Hepatocyte (in vitro differentiated cells): ENCODE results near the gene TNFRSF6B. TPM values are rescaled to one million over a fixed set of nuclear protein-coding genes. Genes with fewer than 3 reads are reported as not detected.

Source experiments
- DNase-seq: peaks from one replicate; pipeline ENCODE4 v3.0.0-alpha.2; 2016; ENCODE audit warnings: low spot score
- H2AFZ ChIP-seq: fragments of 200-600 bp; sonication (generic); 2 replicates; pipeline ENCODE4 v1.6.0; 2016; ENCODE audit warnings: antibody characterized with exemption, mild to moderate bottlenecking
- H3K27ac ChIP-seq: fragments of 200-600 bp; sonication (generic); 2 replicates; pipeline ENCODE4 v1.5.1; 2016; ENCODE audit warnings: mild to moderate bottlenecking
- H3K27me3 ChIP-seq: fragments of 200-600 bp; sonication (generic); 2 replicates; pipeline ENCODE4 v1.6.1; 2016
- H3K36me3 ChIP-seq: fragments of 200-600 bp; sonication (generic); replicated peaks from 2 replicates; pipeline ENCODE4 v1.5.1; 2016; ENCODE audit warnings: low read depth; ENCODE audit not compliant: insufficient read depth
- H3K4me1 ChIP-seq: fragments of 200-600 bp; sonication (generic); 2 replicates; pipeline ENCODE4 v1.5.1; 2016; ENCODE audit warnings: mild to moderate bottlenecking, moderate library complexity; ENCODE audit not compliant: insufficient read depth
- H3K4me2 ChIP-seq: fragments of 200-600 bp; sonication (generic); 2 replicates; pipeline ENCODE4 v1.6.0; 2016
- H3K4me3 ChIP-seq: fragments of 200-600 bp; sonication (generic); 2 replicates; pipeline ENCODE4 v1.5.1; 2016; ENCODE audit warnings: mild to moderate bottlenecking
- H3K79me2 ChIP-seq: fragments of 200-600 bp; sonication (generic); 2 replicates; pipeline ENCODE4 v1.6.0; 2017; ENCODE audit warnings: mild to moderate bottlenecking
- H3K9me2 ChIP-seq: fragments of 200-600 bp; sonication (generic); replicated peaks from 2 replicates; pipeline ENCODE4 v1.6.0; 2017; ENCODE audit warnings: mild to moderate bottlenecking; ENCODE audit not compliant: insufficient read depth
- H3K9me3 ChIP-seq: fragments of 200-600 bp; sonication (generic); 2 replicates; pipeline ENCODE4 v1.5.1; 2016; ENCODE audit warnings: low read depth, mild to moderate bottlenecking
- H4K20me1 ChIP-seq: fragments of 200-600 bp; sonication (generic); 2 replicates; pipeline ENCODE4 v1.6.0; 2016; ENCODE audit warnings: mild to moderate bottlenecking; ENCODE audit not compliant: insufficient read depth, poor library complexity, severe bottlenecking
- EZH2 ChIP-seq: fragments of 200-600 bp; sonication (generic); IDR thresholded peaks from 2 replicates; pipeline ENCODE4 v1.6.1; 2016; ENCODE audit warnings: antibody characterized with exemption, mild to moderate bottlenecking, borderline replicate concordance
- EZH2phosphoT487 ChIP-seq: fragments of 200-600 bp; sonication (generic); IDR thresholded peaks from one replicate; pipeline ENCODE4 v1.6.1; 2018; ENCODE audit warnings: antibody characterized with exemption, mild to moderate bottlenecking, low read depth, moderate library complexity; ENCODE audit not compliant: unreplicated experiment, severe bottlenecking
- WGBS: methylation state at CpG from one replicate; pipeline ENCODE4 v1.1.6; 2016; ENCODE audit warnings: low lambda C conversion rate; ENCODE audit errors: missing lambda C conversion rate; 5-methylcytosine and 5-hydroxymethylcytosine counted together
- polyA plus RNA-seq: library from polyadenylated mRNA; unstranded; fragments of >200 nt; fragmentation: Nextera tagmentation; extraction: Ambion mirVana; gene quantifications from 2 replicates; pipeline ENCODE4 v1.2.1, GENCODE V29; 2016
- total RNA-seq: library from RNA; depleted of rRNA; stranded (reverse); fragments of >200 nt; gene quantifications from 2 replicates; pipeline ENCODE4 v1.2.3, GENCODE V29; 2014
- TF ChIP-seq, protein P1 (sequence below): fragments of 200-600 bp; sonication (generic); IDR thresholded peaks from 2 replicates; pipeline ENCODE4 v1.5.1; 2016; ENCODE audit warnings: antibody characterized with exemption, mild to moderate bottlenecking; ENCODE audit not compliant: poor library complexity

The TNFRSF6B gene
- total and polyA plus RNA-seq, 2 experiments from 2014 or later: 0.97 to 4.2 TPM

DNA sequence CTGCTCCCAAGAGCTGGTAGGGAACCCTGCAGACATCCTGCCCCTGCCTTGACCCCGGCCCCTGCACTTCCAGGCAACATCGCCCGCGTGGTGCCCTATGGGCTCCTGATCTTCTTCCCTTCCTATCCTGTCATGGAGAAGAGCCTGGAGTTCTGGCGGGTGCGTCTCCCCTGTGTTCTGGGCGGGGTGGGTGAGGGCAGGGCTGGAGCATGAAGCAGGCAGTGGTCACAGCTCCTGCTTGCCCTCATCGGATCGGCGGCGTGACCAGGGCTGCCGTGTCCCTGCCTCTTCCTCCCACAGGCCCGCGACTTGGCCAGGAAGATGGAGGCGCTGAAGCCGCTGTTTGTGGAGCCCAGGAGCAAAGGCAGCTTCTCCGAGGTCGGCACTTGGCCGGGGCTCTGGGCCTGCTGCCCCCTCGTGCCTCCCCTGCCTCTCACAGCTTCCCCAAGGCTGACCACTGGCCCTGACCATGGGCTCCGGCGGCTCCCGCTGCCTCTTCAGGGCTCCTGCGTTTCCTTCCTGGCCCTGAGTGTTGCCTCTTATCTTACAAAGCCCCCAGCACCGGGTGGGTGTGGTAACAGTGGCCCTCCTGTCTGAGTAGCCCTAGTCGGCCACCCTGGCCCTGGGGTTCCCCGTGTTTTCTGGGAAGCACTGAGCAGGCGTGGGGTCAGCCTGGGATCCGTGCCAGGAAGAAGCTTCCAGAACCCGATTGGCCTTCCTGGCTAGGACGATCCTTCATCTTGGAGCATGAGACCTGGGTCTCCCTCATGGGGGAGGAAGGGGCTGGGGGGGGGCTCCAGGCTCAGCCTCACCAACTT, 8.0 kb upstream of the TNFRSF6B start:
- DNase-seq: no peak
- Histone ChIP-seq H4K20me1 (no peaks in the 10 kb centered on the region), H3K9me2 (no peaks in the 10 kb centered on the region), H2AFZ (no peak overlapping the region), H3K9me3 (no peaks in the 10 kb centered on the region), H3K4me2 (no peak overlapping the region), H3K4me1 (no peaks in the 10 kb centered on the region), H3K36me3 (no peaks in the 10 kb centered on the region), H3K4me3 (no peak overlapping the region), H3K27me3 (no peaks in the 10 kb centered on the region), H3K79me2 (no peaks in the 10 kb centered on the region), H3K27ac (no peak overlapping the region)
- WGBS: 93% methylated on average over 31 of the region's 31 CpGs
- TF ChIP-seq, protein P1, sequence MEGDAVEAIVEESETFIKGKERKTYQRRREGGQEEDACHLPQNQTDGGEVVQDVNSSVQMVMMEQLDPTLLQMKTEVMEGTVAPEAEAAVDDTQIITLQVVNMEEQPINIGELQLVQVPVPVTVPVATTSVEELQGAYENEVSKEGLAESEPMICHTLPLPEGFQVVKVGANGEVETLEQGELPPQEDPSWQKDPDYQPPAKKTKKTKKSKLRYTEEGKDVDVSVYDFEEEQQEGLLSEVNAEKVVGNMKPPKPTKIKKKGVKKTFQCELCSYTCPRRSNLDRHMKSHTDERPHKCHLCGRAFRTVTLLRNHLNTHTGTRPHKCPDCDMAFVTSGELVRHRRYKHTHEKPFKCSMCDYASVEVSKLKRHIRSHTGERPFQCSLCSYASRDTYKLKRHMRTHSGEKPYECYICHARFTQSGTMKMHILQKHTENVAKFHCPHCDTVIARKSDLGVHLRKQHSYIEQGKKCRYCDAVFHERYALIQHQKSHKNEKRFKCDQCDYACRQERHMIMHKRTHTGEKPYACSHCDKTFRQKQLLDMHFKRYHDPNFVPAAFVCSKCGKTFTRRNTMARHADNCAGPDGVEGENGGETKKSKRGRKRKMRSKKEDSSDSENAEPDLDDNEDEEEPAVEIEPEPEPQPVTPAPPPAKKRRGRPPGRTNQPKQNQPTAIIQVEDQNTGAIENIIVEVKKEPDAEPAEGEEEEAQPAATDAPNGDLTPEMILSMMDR: no peak
- no peak for TF ChIP-seq EZH2phosphoT487
- no peak for TF ChIP-seq EZH2

DNA sequence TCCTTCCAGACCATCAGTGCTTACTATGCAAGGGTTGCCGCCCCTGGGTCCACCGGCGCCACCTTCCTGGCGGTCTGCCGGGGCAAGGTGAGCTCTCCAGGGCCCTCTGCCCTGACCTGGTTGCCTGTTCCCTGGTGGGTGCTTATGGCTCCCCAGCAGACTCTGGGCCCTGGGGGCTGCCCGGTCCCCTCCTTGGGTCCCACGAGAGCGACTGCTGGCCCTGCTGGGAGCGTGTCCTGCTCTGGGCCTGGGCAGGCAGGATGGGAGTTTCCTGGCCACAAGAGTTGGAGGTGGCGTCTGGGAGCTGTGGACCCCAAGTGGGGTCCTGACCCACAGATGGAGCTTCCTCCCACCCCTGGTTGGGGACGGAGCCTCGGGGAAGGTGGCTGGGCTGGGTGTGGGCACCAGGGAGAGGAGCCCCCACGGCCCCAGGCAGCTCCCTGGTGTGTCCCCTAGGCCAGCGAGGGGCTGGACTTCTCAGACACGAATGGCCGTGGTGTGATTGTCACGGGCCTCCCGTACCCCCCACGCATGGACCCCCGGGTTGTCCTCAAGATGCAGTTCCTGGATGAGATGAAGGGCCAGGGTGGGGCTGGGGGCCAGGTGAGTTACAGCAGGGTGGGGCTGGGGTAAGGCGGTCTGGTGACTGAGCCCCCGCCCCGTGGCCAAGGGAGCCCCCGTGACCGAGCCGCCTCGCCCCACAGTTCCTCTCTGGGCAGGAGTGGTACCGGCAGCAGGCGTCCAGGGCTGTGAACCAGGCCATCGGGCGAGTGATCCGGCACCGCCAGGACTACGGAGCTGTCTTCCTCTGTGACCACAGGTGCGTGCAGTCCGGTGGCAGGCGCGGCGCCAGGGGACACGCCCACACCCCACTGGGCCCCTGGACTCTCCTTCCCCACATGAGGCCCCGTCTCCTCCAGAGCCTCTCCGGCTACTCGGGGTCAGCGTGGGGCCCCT, 7.1 kb upstream of the TNFRSF6B start:
- Histone ChIP-seq H2AFZ (no peak overlapping the region), H3K27ac (no peak overlapping the region), H3K79me2 (no peaks in the 10 kb centered on the region), H3K36me3 (no peaks in the 10 kb centered on the region), H3K4me2 (no peak overlapping the region), H4K20me1 (no peaks in the 10 kb centered on the region), H3K4me1 (no peaks in the 10 kb centered on the region), H3K9me2 (no peaks in the 10 kb centered on the region), H3K27me3 (no peaks in the 10 kb centered on the region), H3K9me3 (no peaks in the 10 kb centered on the region), H3K4me3 (no peak overlapping the region)
- 96% methylated on average over 22 of the region's 44 CpGs for WGBS
- TF ChIP-seq EZH2phosphoT487 (no peak), EZH2 (no peak)
- TF ChIP-seq, protein P1: no peak
- no peak for DNase-seq

DNA sequence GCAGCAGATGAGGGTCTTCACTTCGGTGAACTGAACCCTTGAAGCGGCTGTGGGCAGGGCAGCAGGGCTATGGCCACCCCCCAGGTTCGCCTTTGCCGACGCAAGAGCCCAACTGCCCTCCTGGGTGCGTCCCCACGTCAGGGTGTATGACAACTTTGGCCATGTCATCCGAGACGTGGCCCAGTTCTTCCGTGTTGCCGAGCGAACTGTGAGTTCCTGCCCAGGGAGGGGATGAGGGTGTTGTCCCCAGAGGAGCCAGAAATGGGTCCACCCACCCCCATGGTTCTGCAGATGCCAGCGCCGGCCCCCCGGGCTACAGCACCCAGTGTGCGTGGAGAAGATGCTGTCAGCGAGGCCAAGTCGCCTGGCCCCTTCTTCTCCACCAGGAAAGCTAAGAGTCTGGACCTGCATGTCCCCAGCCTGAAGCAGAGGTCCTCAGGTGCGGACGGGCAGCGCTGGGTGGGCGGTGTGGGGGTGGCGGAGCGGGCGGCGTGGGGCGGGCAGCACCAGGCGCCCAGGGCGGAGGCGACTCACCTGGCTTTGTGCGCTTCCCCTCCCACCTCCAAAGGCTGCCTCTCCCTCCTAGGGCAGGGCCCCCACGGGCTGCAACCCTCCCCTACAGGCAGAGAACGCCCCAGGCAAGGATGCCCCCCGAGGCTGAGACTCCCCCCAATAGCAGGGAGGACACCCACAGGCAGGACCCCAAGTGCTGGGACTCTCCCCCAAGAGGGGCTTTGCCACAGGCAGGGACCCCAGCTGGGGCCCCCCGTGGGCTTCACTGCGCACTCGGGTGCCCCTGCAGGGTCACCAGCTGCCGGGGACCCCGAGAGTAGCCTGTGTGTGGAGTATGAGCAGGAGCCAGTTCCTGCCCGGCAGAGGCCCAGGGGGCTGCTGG, 6.2 kb upstream of the TNFRSF6B start:
- H4K20me1 ChIP-seq: no peaks in the 10 kb centered on the region
- no peak overlapping the region for H2AFZ ChIP-seq
- H3K27me3 ChIP-seq: no peaks in the 10 kb centered on the region
- no peaks in the 10 kb centered on the region for H3K4me1 ChIP-seq
- no peak overlapping the region for H3K27ac ChIP-seq
- H3K4me2 ChIP-seq: no peak overlapping the region
- TF ChIP-seq EZH2phosphoT487 (no peak), EZH2 (no peak)
- TF ChIP-seq, protein P1: no peak
- 96% methylated on average over 39 of the region's 40 CpGs for WGBS
- H3K4me3 ChIP-seq: no peak overlapping the region
- H3K9me3 ChIP-seq: no peaks in the 10 kb centered on the region
- no peaks in the 10 kb centered on the region for H3K36me3 ChIP-seq
- no peaks in the 10 kb centered on the region for H3K9me2 ChIP-seq
- DNase-seq: no peak
- no peaks in the 10 kb centered on the region for H3K79me2 ChIP-seq
